Fibroblast of villous mesenchyme (primary cell): ENCODE measurements around the gene NR2E3. TPM values are rescaled to one million over a fixed set of nuclear protein-coding genes. Genes with fewer than 3 reads are reported as not detected.

Experiments used
- DNase-seq: peaks from one replicate; pipeline ENCODE4 v3.0.0-alpha.2; 2010; ENCODE audit warnings: low read depth
- H3K4me3 ChIP-seq: 2 replicates; pipeline ENCODE4 v1.5.1; 2011; ENCODE audit warnings: low read depth, mild to moderate bottlenecking, low read length
- total RNA-seq: library from RNA; depleted of rRNA; stranded (reverse); fragments of >200 nt; gene quantifications from 2 replicates; pipeline ENCODE4 v1.2.3, GENCODE V29; 2012
- TF ChIP-seq, protein P1 (sequence below): IDR thresholded peaks from 2 replicates; pipeline ENCODE4 v1.5.1; 2012; ENCODE audit warnings: low read depth, mild to moderate bottlenecking, low read length; ENCODE audit not compliant: insufficient read depth

Gene NR2E3
- total RNA-seq, 1 donor: 0.86 TPM

DNA sequence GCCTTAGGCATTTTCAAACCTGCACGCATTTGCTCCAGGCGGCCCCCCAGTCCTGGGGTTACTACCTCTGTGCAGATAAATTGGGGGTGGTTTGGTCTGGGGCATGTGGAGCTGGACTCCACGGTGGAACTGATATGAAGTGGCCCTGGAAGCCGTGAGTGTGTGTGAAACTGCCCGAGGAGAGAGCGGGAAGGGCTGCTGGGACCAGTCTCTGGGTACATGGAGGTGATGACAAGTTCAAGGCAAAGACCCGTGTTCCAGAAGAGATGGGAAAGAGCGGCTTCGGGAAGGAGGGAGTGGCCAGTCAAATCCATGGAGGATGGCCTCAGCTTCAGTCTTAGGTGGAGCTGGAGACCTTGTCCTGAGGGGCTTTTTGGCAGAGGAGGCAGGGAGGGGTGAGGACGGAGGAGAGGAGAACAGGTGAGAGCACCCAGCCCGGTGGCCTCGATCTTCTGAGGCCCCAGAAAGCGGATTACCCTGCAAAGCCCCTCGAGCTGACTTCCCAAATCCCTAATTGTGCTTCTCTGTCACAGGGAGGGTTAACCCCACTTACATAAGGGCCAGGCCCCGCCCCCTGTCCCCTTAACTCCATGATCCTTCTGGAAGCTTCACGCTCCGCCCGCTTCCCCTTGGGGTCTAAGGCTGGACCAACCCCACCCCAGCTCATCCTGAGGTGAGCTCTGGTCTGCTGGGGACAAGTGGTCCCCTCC, 1.9 kb upstream of the NR2E3 start:
- TF ChIP-seq, protein P1, sequence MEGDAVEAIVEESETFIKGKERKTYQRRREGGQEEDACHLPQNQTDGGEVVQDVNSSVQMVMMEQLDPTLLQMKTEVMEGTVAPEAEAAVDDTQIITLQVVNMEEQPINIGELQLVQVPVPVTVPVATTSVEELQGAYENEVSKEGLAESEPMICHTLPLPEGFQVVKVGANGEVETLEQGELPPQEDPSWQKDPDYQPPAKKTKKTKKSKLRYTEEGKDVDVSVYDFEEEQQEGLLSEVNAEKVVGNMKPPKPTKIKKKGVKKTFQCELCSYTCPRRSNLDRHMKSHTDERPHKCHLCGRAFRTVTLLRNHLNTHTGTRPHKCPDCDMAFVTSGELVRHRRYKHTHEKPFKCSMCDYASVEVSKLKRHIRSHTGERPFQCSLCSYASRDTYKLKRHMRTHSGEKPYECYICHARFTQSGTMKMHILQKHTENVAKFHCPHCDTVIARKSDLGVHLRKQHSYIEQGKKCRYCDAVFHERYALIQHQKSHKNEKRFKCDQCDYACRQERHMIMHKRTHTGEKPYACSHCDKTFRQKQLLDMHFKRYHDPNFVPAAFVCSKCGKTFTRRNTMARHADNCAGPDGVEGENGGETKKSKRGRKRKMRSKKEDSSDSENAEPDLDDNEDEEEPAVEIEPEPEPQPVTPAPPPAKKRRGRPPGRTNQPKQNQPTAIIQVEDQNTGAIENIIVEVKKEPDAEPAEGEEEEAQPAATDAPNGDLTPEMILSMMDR: no peak
- H3K4me3 ChIP-seq: no peak overlapping the region
- DNase-seq: no peak

DNA sequence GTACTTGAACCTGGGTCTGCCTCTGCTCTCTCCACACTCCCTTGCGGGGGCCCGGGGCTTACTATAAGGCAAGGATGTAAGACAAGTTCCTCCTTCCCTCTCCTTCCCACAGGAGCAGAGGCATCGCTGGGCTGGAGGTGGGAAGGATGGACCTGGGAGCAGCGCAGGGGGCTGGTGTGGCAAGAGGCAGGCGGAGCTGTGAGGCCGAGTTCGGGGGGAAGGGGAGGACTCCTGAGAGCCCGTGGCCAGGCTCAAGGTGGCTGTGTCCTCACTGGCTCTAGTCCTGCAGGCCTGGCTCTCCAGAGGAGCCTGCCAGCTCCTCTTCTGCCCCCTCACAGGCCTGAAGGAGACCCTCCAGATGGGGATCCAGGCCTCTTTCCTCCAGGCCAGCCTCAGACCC, 1.0 kb upstream of the NR2E3 start:
- TF ChIP-seq, protein P1: no peak
- no peak overlapping the region for H3K4me3 ChIP-seq
- DNase-seq: no peak

DNA sequence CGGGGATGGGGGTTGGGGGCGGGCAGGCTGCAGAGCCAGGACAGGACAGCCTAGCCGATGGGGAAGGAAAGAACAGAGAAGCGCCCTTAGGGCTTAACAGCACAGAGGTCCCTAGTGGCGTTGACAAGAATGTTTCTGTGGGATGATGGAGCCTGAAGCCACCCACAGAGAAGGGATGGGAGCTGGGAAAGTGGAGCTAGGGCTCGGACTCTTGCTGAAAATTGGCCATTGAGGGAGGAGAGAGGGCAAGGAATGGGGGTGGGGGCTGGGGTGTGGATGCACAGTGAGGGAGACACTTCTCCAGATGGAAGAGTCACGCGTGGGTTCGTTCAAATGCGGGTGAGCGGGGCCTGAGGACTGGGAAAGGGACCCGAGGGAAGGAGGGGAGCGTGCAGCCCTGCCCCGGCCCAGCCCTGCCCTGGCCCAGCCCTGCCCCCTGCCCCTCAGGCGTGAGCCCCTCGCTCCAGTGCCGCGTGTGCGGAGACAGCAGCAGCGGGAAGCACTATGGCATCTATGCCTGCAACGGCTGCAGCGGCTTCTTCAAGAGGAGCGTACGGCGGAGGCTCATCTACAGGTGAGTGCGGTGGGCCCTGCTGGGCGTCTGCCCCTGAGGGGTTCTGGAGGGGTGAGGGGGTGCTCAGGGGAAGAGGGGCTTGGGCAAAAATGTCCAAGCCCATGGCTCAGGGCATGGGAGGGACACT, 832 bp downstream of the NR2E3 start:
- no peak overlapping the region for H3K4me3 ChIP-seq
- TF ChIP-seq, protein P1: no peak
- no peak for DNase-seq

DNA sequence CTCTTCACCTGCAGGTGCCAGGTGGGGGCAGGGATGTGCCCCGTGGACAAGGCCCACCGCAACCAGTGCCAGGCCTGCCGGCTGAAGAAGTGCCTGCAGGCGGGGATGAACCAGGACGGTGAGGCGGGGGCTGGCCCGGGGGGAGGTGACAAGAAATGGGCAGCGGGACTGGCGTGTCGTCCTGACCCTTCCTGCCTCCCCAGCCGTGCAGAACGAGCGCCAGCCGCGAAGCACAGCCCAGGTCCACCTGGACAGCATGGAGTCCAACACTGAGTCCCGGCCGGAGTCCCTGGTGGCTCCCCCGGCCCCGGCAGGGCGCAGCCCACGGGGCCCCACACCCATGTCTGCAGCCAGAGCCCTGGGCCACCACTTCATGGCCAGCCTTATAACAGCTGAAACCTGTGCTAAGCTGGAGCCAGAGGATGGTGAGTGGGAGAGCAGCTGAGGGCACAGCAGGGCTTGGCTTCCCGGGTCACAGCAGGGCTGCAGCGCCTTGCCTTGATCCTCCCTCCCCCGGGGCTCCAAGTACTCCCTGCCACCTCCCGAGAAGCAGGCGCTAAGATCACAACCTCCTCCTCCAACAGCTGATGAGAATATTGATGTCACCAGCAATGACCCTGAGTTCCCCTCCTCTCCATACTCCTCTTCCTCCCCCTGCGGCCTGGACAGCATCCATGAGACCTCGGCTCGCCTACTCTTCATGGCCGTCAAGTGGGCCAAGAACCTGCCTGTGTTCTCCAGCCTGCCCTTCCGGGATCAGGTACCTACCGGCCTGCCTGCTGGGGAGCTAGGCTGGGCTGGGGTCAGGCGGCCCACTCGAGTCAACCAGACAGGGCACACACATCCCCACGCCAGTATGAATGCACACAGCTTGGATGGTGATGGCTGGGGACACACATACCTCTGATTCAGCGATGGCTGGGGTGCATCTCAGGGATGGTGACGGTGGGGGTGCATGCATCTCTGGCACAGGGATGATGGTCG, 1.7 kb downstream of the NR2E3 start:
- no peak for DNase-seq
- TF ChIP-seq, protein P1: no peak
- no peak overlapping the region for H3K4me3 ChIP-seq

DNA sequence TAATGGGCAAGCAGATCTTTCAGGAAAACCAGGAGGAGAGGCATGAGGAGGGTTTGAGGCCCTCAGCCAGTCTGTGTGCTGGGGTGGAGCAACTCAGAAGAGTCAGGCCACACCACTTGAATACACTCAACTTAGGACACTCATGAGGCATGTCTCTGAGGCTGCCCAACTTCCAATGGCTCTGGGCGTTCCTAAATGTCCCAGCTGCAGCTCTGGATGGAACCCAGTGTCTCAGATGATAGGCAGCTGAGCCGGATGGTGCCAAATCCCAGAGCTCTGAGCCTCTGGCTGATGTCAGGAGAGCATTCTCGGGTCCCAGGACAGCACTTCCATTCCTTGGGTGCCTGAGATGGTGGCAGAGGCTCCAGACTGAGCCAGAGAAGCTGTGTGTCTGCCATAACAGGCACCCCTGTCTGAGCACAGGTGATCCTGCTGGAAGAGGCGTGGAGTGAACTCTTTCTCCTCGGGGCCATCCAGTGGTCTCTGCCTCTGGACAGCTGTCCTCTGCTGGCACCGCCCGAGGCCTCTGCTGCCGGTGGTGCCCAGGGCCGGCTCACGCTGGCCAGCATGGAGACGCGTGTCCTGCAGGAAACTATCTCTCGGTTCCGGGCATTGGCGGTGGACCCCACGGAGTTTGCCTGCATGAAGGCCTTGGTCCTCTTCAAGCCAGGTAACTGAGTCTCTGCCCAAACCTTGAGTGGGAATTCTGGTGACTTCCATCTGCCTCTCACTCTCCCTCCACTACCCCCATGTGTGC, 2.8 kb downstream of the NR2E3 start:
- no peak for DNase-seq
- H3K4me3 ChIP-seq: no peak overlapping the region
- TF ChIP-seq, protein P1: no peak

DNA sequence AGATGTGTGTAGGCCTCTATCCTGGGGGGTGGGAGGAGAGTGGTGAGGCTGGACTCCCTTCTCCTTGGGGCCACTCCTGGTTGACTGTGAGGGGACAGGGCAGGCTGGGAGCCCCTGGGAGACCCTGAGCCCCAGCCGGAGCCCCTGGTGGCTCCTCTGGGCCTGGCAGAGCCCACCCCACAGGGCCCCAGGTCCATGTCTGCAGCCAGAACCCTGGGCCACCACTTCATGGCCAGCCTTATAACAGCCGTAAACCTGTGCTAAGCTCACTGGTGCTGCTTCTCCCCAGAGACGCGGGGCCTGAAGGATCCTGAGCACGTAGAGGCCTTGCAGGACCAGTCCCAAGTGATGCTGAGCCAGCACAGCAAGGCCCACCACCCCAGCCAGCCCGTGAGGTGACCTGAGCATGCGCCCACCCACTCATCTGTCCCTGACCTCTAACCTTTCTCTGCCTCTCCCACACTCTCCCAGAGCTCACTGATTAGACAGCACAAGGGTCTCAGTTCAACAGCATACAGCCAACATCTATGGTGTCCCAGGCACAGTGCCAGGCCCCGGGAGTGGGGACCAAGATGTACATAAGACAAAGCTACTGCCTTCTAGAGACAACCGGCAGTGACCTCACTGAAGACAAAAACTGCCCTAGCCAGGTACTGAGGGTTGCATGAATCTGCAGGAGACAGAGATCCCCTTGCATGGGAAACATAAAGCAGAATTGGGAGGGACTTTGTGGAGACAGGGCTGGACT, 3.5 kb downstream of the NR2E3 start:
- TF ChIP-seq, protein P1: no peak
- no peak overlapping the region for H3K4me3 ChIP-seq
- no peak for DNase-seq
